HG03439 (cell line): ENCODE measurements around the gene AGPAT4.

Experiments
- ATAC-seq: cut with Tn5 transposase; IDR thresholded peaks from one replicate; pipeline ENCODE4 v1.9.1; 2021; ENCODE audit warnings: mild to moderate bottlenecking, moderate library complexity; ENCODE audit not compliant: unreplicated experiment

AGPAT4 gene

DNA sequence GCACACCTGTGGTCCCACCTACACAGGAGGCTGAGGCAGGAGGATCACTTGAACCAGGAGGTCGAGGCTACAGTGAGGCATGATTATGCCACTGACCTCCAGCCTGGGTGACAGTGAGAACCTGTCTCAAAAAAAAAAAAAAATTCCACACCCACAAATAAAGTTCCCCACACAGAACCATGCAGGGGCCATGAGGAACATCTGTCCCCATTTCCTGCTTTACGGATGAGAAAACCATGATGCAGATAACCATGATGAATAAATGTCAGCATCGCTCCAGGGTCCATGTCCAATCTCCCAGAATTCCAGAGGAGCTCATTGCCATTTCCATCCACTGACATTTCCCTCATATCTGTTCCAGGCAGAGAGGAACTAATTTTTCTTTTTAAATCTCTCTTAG is 16.9 kb upstream of the AGPAT4 start:
- no peak for ATAC-seq

DNA sequence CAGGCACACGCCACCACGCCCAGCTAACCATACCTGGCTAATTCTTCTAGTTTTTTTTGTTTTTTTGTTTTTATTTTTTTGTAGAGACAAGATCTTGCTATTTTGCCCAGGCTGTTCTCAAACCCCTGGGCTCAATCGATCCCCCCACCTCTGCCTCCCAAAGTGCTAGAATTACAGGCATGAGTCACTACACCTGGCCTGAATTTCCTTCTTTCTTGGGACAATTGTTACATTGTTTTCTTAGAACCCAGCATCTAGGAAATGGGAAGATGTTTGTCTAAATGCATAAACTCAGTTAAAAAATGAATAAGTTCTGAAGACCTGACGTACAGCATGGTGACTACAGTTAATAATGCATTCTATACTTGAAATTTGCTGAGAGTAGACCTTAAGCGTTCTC is 10.8 kb upstream of the AGPAT4 start:
- ATAC-seq: no peak

DNA sequence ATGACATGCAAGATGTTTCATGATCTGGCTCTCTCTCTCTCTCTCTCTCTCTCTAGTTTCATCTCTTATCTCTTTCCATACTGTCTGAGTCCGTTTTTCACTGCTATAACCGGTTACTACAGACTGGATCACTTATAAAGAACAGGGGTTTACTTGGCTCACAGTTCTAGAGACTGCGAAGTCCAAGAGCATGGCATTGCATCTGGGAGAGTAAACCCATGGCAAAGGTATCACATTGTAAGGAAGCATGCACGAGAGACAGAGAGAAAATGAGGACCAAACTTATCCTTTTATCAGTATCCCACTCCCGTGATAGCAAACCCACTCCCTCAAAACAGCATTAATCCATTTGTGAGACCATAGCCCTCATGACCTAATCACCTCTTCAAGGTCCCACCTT is 7.2 kb upstream of the AGPAT4 start:
- ATAC-seq: no peak

DNA sequence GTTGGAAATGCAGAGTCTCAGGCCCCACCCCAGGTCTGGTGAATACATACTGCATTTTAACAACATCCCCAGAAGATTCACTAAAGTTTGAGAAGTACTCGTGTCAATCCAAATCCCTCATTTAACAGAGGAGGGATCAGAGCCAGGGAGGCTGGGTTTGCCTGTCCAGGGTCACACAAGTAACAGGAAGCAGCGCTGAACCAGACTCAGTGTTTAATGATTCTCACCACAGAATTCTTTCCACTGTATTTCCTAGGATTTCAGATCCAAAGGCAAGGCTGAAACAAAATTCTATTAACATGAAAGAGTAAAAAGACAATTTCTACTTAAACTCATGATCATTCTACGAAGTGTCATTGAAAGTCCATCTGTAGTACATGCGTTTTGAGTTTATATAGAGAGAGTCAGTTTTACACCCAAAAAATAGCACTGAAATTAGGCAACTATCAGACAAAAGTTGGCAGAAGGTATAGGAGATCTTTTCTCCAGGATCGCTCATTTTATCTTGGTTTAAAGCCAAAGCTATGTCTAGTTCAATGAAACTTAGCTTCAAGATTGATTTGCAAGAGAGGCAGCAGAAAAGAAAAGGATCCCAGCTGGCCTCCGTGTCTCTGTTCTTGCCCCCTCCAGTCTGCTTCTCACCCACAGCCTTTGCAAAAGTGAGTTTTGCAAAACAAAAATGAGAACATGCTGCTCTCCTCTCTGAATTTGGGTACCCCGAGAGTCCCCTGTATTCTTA is 6.0 kb upstream of the AGPAT4 start:
- ATAC-seq: no peak

DNA sequence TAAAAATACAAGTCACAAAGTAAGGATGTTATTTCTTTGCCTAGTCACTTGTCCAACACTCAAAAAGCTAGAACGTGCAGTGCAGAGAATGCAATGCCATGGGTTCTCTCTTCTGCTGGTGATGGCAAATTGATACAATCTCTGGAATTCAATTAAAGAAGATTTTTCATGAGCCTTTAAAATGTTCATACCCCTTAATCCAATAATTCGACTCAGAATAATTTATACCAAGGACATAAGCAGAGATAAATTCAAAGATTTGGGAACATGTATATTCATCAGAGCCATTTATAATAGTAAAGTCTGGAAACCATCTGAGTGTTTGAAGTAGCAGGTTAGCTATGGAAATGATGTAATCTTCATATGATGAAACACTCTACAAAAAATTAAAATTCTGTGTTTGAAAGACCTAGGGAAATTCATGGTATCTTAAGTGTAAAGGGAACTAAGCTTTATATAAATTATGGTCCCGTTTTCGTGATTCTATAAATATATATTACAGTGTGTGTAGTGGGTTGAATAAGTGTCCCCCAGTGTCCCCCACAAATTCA is 2.8 kb upstream of the AGPAT4 start:
- no peak for ATAC-seq

DNA sequence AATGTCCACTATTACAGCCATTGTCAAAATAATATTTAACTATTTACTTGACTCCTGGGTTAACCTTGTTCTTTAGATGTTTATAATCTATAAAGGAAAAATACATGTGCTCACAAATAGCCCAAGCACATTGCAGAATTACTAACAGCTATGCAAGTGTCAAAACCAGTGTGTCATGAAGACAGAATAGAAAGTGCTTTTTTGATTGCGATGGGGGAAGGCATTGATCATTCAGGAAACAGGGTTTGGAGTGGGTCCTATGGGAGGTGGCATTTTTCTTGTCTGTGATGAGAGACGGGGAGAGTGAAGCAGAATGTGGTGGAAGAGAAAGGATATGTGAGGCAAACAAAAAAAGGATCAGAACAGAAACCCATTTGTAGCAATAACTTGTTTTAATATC is 1.0 kb upstream of the AGPAT4 start:
- ATAC-seq: no peak

DNA sequence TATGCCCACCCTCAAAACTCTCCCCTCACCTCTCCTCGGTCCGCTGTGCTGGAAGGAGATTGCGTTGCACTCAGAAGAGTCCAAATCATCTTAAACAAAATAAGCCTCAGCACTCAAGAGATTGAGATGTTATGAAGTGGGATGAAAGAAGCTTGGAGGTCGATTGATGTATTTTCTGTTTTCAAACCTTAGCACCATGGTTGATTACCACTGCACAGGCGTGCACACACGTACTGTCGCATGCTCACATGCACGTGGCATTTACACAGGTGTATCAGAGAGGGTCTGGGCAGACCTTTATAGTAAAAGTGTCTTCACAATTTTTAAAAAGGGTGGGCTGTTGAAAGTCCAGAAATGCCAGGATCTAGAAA is 612 bp upstream of the AGPAT4 start:
- ATAC-seq: no peak

DNA sequence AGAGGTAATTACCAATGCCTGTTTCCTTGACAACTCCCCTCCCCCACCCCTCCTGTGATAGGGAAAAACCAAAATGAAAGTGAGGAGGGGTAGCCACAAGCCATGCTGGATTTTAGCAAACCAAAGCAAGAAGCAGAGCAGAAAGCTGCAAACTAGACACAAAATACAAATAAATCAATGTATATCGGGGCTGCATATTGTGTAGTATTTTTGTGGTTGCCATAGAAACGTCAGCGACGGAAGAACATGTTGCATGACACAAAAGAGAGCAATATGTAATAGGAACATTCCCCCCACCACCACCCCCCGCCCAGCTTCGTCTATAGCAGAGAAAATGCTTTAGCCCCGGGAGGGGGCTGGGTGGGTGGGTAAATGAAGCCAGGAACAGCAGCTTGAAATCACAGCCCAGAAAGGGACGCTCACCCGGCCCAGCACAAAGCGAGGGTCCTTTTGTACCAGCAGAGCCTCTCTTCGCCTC is 548 bp downstream of the AGPAT4 start:
- no peak for ATAC-seq

DNA sequence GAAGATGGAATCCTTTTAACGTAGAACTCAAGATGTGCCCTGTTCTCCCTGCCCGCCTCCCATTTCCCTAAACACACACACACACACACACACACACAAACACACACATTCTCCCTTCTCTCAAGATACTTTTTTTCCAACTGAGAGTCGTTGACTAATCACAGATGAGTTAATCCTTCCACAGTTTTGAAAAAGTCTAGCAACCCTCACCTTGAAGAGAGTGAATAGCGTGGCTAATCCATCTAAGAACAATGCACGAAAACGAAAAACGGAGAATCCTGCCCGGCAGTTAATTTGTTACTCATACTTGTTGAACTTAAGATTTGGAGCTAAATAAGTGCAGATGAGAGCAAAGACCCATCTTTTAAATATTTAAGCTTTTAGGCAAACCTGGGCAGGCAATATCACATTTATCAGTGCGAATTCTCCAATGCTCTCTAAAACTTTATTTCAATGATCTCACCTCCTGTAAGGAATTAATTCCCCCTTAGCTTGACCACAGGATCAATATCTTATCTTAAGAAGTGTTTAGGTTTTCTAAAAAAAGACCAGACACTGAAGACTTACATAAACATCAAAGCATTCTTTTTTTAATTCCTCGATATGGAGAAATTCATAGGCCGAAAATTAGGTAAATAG is 1.1 kb downstream of the AGPAT4 start:
- ATAC-seq: no peak

DNA sequence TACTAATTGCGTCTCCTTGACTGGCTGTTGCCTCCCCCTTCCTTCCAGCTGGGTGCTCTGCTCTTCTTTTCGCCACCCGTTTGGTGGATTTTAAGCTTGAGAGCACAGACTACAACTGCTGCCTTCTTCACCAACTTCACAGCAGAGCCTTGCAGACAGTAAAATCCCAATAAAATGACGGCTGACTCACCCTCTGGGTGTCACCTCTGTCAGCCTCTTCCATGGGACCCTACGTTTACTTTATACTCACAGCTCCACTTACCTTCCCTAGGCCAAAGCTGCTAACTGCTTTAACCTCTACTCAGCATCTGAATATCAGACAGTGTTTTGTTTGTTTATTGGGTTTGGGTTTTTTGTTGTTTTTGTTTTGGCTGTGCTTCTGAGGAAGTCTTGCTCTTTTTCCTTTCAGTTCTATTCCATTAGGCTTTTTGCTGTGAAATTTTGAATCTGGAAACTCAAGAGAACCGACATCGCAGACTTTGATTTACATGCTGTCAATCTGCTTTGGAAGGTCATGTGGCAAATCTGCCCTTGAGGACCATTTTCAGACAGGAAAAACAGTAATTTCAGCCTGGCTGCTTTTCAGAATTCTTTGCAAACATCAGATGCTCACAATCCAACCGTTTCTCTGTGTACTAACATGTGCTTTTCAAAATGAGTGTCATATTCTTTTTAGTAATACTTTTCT is 2.4 kb downstream of the AGPAT4 start:
- no peak for ATAC-seq

DNA sequence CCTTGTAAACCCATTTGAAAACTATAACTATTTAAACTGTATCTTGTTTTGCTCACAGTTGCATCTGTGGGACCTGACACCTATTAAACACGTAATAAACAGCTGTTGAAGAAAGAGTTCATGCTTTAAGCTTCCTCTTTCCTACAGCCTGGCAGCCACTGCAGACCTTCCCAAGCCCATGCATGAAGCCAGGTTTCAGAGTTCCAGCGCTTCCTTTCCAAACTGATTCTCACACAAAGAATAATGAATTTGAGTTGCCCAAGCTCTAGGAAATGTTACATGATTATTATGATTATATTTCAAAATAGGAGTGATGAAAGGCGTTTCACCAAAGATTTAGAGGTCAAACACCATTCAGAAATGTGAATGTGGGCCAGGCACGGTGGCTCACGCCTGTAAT is 3.7 kb downstream of the AGPAT4 start:
- no peak for ATAC-seq

DNA sequence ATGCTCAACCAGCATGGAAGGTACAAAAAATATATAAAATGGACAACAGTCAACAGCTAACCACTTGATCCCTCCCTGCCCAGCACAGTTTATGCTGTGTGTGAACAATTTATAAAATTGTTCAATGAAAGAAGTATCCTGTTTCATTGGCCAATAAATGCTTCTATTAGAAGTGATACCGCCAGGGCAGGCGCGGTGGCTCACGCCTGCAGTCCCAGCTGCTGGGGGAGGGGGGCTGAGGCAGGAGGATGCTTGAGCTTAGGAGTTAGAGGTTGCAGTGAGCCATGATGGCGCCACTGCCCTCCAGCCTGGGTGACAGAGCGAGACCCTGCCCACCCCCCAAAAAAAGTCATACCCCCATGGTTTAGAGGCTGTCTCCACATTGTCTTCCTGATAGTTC is 4.6 kb downstream of the AGPAT4 start:
- ATAC-seq: no peak

DNA sequence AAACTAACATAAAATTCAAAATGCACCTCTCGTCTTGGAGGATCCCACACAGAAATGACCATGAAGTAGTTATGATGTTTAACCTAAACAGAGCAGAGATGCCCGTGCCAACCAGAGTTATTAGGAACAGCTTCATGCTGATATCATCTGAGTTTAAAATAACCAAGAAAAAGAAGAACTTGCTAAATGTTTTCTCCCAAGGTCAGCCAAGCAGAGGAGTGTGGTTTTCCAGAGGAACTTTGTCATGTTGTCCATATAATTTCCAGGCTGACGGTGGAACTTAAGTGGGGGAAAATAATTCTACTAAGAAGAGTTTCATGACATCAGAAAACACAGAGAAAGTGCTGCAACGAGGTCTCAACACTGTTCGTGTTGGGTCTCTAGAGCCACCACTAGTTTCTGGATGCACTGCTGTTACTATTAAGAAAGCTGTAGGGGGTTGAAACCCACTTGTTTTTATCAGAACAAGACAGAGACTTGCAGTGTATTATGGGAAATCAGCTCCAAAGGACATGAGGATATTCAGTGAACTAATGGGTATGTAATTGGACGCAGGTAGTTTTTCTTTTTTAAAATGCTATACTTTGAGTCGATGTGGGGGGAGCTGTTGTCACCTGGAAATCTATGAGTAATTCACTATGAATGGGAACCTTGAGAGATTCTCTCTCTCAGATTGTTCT is 5.2 kb downstream of the AGPAT4 start:
- no peak for ATAC-seq

DNA sequence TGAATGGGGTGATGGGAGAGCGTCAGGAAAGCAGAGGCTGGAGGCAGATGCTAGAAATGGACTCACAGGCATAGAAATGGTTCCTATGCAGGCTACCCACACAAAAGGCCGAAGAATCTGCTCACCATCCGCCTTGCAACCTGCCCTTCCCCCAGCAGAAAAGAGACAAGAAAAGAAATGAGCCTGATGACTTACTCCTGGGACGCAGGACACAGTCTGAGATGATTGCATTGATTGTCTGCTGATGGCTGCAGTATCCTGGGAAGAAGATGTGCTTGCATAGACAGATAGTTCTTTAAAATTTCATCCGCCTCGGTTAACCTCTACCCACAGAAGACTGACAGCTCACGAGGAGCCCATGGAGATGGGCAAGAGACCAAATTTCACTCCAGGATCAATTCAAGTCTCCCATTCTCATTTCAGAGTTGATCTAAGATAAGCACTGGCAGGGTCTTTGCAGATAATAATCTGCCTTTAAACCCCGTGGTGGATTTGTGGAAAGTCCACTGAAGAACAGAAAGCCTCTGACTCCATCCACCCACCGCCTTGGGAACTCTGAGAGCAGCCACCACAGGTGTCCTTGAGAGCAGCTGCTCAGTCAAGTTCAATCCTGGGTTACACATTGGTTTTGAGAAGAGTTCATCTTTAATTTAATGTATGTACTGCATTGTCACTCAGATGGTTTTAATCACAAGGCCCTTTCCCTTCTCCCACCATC is 7.2 kb downstream of the AGPAT4 start:
- ATAC-seq: no peak

DNA sequence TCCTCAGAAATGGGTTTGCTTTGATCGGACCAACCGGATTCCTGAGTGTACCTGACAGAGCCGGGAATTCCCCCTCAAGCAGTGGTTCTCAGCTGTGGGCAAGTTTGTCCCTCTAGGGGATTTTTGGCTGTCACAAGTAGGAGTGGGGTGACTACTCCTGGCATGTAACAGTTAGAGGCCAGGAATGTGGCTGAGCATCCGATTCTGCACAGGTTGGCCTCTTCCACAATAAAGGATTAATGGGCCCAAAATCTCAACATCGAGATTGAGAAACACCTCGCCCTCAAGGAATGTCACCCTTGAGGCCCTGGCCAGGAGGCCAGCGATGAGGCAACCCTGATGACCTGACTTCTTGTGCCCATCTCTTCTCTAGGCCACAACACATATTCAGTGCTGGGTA is 7.9 kb downstream of the AGPAT4 start:
- no peak for ATAC-seq

DNA sequence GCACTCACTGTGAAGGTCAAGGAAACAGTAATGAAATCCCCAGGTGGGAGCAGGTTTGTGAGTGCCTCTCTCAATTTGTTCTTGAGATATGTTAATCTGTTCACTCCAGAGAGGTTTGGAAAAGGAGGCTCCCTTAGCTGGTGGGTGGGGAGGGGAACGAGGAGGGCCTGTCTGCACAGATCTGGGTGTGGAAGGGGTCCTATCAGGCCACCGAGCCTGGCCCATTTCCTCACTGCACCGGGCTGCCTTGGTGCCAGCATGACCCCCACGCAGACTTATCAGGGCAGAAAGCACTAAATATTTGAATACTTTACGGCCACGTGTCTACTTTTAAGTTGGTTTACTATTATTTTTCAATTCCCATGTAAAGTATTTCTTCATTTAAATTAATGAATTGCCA is 8.3 kb downstream of the AGPAT4 start:
- no peak for ATAC-seq

DNA sequence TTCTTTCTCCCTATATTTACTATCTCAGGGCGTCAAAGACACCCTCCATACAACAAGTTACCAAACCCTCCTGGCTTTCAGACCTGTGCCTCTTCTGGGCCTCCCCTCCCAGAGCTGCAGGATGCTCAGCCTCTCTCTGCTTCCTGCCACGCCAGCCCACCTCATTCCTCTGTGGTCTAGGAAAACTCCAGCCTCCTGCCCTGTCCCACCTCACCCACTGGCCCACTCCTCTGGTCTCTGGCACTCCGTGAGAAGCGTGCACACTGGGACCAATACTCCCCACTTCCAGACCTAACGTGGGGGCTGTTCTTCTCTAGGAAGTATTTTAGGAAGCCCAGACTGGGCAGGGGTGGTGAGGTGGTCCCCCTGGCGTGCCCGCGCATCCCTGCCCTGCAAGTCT is 9.7 kb downstream of the AGPAT4 start:
- ATAC-seq: no peak

DNA sequence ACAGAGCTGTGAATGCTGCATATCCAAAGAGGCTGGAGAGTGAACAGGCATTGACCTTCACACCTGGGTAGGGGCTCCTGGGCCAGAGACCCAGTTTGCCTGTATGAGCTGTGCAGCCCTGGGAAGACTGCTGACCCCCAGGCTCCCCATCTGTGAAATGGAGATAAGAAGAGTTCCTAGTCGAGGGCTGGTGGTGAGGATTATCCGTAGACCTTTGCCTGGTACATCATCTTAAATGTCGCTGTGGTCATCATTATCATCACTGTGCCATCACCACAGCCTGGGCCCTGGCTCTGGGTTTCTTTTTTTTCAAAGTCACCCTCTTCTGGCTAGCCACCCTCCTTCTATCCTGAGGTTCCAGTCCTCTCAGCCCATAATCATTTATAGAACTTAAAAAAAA is 12.0 kb downstream of the AGPAT4 start:
- ATAC-seq: no peak

DNA sequence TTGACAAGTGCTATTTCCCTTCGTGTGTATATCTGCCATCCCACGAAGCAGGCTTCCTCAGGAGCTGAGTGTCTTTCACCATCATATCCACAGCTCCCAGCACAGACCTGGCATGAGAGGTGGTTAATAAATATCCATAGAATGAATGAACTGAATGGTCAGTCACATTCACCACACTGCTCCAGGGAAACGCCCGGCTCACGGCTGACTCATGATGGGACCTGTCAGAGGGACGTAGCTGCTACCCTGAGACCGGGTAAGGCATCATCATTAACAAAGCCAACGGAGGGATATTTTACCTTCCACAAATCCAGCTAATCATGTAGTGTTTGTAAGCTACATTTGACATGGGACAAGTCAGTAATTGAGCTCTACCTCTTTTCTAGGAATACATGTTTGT is 12.5 kb downstream of the AGPAT4 start:
- no peak for ATAC-seq

DNA sequence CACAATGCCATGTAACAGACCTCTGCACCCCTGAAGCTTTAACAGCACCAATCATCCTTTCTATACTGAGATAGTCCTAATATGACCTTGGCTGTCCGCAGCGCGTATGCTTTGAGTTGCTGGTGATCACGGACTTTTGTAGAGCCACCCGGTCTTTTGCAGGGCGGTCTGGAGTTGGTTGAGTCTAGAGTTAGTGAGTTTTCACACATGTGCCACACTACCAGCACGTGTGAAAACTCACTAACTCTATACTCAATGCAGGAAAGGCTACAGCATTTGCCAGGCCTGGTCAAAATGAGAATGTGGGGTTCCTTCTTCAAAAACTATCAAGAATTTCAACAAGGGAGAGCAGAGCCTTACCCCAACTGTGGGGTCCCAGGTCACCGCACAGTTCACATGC is 14.6 kb downstream of the AGPAT4 start:
- no peak for ATAC-seq
